ENCODE measurements around the gene ADAMTS2. TPM values are rescaled to one million over a fixed set of nuclear protein-coding genes. Genes with fewer than 3 reads are reported as not detected.

Gene ADAMTS2
- total RNA-seq, 1 experiment from 2014 or later: not detected

GRCh38 chr5:179264053-179264782 is 81.0 kb downstream of the ADAMTS2 start:
- Histone ChIP-seq H3K9me3 (replicated peaks) (no peaks in the 10 kb centered on the region), H3K4me3 (no peak overlapping the region), H3K4me1 (no peaks in the 10 kb centered on the region), H3K36me3 (no peaks in the 10 kb centered on the region), H3K27ac (no peak overlapping the region), H3K27me3 (no peaks in the 10 kb centered on the region)
- DNase-seq: no peak

GRCh38 chr5:179263391-179264052 is 81.7 kb downstream of the ADAMTS2 start:
- Histone ChIP-seq H3K27ac (no peak overlapping the region), H3K9me3 (replicated peaks) (no peaks in the 10 kb centered on the region), H3K27me3 (no peaks in the 10 kb centered on the region), H3K36me3 (no peaks in the 10 kb centered on the region), H3K4me1 (no peaks in the 10 kb centered on the region), H3K4me3 (no peak overlapping the region)
- no peak for DNase-seq

GRCh38 chr5:179262126-179262920 is 82.9 kb downstream of the ADAMTS2 start:
- Histone ChIP-seq H3K27me3 (no peaks in the 10 kb centered on the region), H3K27ac (no peak overlapping the region), H3K4me3 (no peak overlapping the region), H3K4me1 (no peaks in the 10 kb centered on the region), H3K36me3 (no peaks in the 10 kb centered on the region), H3K9me3 (replicated peaks) (no peaks in the 10 kb centered on the region)
- DNase-seq: no peak

DNA sequence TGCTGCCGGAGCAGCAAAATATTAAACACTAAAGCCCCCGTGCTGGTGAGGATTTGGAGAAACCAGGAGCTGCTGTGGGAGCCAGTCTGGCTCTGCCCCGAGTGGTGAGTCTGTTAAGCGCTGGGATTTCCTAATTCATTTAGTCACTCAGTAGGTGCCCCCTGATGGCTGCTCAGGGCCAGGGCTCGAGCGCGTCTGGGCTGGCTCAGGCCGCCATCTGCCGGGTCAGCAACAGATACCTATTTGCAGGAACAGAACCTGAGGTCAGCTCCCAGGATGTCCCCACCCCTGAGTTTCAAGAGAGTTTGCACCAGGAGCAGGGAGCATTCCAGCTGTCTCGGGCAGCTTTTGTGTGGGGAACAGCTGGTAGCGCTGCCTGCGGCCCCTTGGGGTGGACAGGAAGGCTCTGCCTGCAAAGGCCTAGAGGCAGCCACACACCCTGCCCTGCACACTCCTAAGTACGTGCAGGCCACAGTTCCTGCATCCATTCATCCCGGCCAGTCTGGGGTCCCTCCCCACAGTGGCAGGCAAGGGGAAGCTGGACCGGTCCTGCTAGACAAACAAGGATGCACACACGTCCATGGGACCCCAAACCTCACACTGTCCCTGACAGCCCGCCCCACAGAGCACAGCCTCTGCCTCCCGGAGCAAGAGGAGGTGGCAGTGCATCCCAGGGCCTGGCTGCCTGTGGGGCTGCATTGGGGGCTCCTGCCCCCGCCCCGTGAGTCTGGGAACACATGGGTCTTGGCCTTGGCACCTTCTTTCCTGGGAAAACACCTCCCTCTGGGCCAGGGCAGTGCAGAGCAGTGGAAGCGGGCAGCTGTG is 83.7 kb downstream of the ADAMTS2 start:
- H3K9me3 ChIP-seq (replicated peaks): no peaks in the 10 kb centered on the region
- no peak overlapping the region for H3K4me3 ChIP-seq
- H3K27me3 ChIP-seq: no peaks in the 10 kb centered on the region
- no peaks in the 10 kb centered on the region for H3K36me3 ChIP-seq
- no peak overlapping the region for H3K27ac ChIP-seq
- no peak for DNase-seq
- no peaks in the 10 kb centered on the region for H3K4me1 ChIP-seq

DNA sequence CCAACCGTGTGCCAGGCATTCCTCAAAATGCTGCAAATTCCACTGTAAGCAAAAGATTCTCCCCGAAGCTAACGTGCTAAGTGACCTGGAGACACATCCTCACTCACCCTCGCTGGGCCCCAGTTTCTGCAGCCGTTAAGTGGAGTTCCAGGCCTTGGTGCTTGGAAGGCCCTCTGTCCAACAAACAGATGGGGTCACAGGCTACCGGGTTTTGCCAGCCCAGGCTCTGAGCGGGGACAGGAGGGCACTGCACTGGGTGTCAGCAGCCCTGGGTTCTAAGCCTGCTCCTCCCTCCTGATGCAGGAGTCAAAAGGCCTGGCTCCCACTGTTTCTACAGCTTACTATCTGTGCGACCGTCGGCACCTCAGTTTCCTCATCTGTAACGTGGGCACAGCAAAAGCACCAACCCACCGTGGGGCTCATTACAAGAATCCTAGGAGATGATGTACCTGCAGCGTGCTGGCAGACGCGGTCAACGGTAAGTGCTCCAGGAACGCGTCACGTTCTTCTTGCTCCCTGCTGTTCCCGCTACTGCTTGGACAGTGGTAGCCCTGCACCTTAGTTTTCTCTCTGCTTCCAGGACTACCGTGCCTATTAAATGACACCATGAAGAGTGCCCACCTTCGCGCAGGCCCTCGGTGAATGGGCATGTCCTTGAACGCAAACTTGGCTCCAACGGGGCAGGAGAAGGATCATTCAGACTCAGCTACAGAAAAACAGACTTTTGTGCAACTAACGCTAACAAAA is 84.8 kb downstream of the ADAMTS2 start:
- H3K4me3 ChIP-seq: no peak overlapping the region
- H3K27ac ChIP-seq: no peak overlapping the region
- H3K36me3 ChIP-seq: no peaks in the 10 kb centered on the region
- H3K27me3 ChIP-seq: no peaks in the 10 kb centered on the region
- H3K9me3 ChIP-seq (replicated peaks): no peaks in the 10 kb centered on the region
- no peaks in the 10 kb centered on the region for H3K4me1 ChIP-seq
- DNase-seq: no peak

GRCh38 chr5:179259731-179260323 is 85.4 kb downstream of the ADAMTS2 start:
- Histone ChIP-seq H3K36me3 (no peaks in the 10 kb centered on the region), H3K4me3 (no peak overlapping the region), H3K4me1 (no peaks in the 10 kb centered on the region), H3K27me3 (no peaks in the 10 kb centered on the region), H3K9me3 (replicated peaks) (no peaks in the 10 kb centered on the region), H3K27ac (no peak overlapping the region)
- no peak for DNase-seq

DNA sequence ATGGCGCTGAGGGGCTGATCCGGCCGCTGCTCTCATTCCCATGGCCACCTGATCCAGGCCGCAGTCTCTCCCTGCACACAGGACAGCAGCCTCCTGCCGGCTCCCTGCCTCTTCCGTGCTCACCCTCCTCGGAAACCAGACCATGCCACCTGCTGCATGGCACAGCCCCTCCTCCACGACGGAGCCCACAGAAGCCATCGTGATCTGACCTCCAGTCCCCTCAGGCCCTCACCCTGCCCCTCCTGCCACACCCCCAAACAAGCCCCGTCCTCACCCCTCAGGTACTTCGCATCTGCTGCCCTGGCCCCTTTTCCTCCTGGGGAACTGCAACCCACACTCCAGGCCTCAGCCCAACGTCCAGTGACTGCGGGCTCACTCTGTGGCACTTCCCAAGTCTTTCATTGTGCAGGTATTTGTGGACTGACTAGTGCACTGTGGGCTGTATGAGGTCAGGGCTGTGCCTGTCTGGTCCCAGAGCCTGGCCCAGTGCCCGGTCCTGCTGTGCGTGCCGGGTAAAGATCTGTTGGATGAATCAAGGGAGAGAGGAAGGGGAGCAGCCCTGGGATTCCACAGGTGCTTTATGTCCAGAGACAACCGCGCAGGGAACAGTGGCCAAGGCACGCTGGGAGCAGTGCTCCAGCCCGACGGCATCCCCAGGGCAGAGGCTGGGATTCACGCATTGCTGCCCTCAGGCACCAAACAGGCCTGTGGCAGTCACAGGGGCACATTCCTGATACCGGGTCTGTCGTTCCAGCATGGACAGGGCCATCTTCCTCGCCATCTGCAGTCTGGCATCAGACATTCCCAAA is 86.1 kb downstream of the ADAMTS2 start:
- no peak overlapping the region for H3K27ac ChIP-seq
- no peaks in the 10 kb centered on the region for H3K4me1 ChIP-seq
- H3K27me3 ChIP-seq: no peaks in the 10 kb centered on the region
- H3K36me3 ChIP-seq: no peaks in the 10 kb centered on the region
- no peak overlapping the region for H3K4me3 ChIP-seq
- H3K9me3 ChIP-seq (replicated peaks): no peaks in the 10 kb centered on the region
- DNase-seq: no peak

- Histone ChIP-seq H3K4me3 (no peak overlapping the region), H3K36me3 (no peaks in the 10 kb centered on the region), H3K27me3 (no peaks in the 10 kb centered on the region), H3K9me3 (replicated peaks) (no peaks in the 10 kb centered on the region), H3K27ac (no peak overlapping the region), H3K4me1 (no peaks in the 10 kb centered on the region)
- DNase-seq: no peak
These were observed 87.0 kb downstream of the ADAMTS2 start for GRCh38 chr5:179258001-179258921.

- H3K4me1 ChIP-seq: no peaks in the 10 kb centered on the region
- no peaks in the 10 kb centered on the region for H3K27me3 ChIP-seq
- no peak overlapping the region for H3K27ac ChIP-seq
- H3K9me3 ChIP-seq (replicated peaks): no peaks in the 10 kb centered on the region
- H3K36me3 ChIP-seq: no peaks in the 10 kb centered on the region
- no peak overlapping the region for H3K4me3 ChIP-seq
- no peak for DNase-seq
These were observed 88.0 kb downstream of the ADAMTS2 start for GRCh38 chr5:179257176-179257682.

GRCh38 chr5:179256328-179257175 is 88.7 kb downstream of the ADAMTS2 start:
- Histone ChIP-seq H3K4me3 (no peak overlapping the region), H3K27me3 (no peaks in the 10 kb centered on the region), H3K4me1 (no peaks in the 10 kb centered on the region), H3K27ac (no peak overlapping the region), H3K36me3 (no peaks in the 10 kb centered on the region), H3K9me3 (replicated peaks) (no peaks in the 10 kb centered on the region)
- DNase-seq: no peak

DNA sequence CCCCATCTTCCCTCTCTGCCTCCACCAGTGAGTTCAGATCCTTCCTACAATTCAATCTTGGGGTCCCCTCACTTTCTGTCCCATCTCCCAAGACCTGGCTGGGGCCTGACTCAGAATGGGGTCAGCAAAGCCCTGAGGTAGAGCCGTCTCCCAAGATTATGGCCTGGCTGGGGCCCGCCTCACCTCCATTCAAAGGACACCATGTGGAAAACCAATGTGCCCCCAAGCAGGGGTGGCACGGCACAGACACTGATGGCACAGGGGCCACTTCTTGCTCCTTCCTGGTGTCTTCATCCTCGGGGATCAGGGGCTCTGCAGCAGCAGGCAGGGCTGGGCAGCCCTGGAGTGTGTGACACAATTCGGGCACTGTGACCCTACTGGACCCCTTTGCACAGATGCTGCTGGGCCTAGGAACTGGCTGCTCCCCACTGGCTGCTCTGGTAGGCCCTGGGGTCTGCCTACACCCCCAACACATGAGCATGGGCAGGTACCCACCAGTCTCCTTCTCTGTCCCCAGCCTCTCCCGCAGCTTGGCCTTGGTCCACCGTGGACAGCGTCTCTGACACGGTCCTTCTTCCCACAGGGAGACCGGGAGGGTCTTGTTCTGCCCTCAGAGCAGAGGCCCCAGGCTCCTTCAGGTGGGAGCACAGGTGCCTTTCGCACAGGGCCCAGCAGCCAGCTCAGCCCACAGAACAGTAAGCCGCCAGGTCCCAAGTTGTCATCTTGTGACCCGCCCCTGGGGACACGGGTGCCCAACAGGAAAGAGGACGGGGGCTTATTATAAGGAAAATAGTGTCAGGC is 89.5 kb downstream of the ADAMTS2 start:
- Histone ChIP-seq H3K4me1 (no peaks in the 10 kb centered on the region), H3K9me3 (replicated peaks) (no peaks in the 10 kb centered on the region), H3K27me3 (no peaks in the 10 kb centered on the region), H3K4me3 (no peak overlapping the region), H3K36me3 (no peaks in the 10 kb centered on the region), H3K27ac (no peak overlapping the region)
- no peak for DNase-seq
